Panc1 (cell line): ENCODE measurements around the gene SQOR. TPM values are rescaled to one million over a fixed set of nuclear protein-coding genes. Genes with fewer than 3 reads are reported as not detected.

Source experiments
- ATAC-seq: fragments of 200-7000 bp; cut with Tn5 transposase; 2 replicates; pipeline ENCODE4 v1.9.1; 2020; ENCODE audit warnings: mild to moderate bottlenecking, moderate library complexity
- BruUV-seq: library from RNA; stranded (reverse); fragments of 400-500 nt; replicated peaks from 2 replicates; lab custom pipeline; 2021; lab: Mats Ljungman, UMichigan
- CTCF ChIA-PET: fragments of 300-600 bp; sonication (Branson Sonifier 250); formaldehyde crosslinking; loops from one replicate; lab custom pipeline; 2022; ENCODE audit warnings: antibody characterized with exemption; lab: Charles Lee
- POLR2A ChIA-PET: fragments of 300-600 bp; sonication (Branson Sonifier 250); formaldehyde crosslinking; loops from one replicate; lab custom pipeline; 2022; ENCODE audit warnings: antibody characterized with exemption; lab: Charles Lee
- DNase-seq: peaks from one replicate; pipeline ENCODE4 v3.0.0-alpha.2; 2010; ENCODE audit warnings: low read depth, low spot score
- H3K27ac ChIP-seq: 2 replicates; pipeline ENCODE4 v1.5.1; 2011; ENCODE audit warnings: mild to moderate bottlenecking, low read length, inconsistent platforms
- H3K27me3 ChIP-seq: fragments of 200-500 bp; sonication (Bioruptor generic); 2 replicates; pipeline ENCODE4 v1.6.0; 2014; ENCODE audit warnings: low read length, inconsistent platforms; ENCODE audit not compliant: control insufficient read depth, insufficient read depth
- H3K36me3 ChIP-seq: fragments of 200-500 bp; sonication (Bioruptor generic); 2 replicates; pipeline ENCODE4 v1.5.1; 2014; ENCODE audit warnings: inconsistent platforms, mild to moderate bottlenecking, low read length, moderate library complexity; ENCODE audit not compliant: control insufficient read depth, insufficient read depth
- H3K4me1 ChIP-seq: 2 replicates; pipeline ENCODE4 v1.5.1; 2011; ENCODE audit warnings: inconsistent platforms, mild to moderate bottlenecking, low read length, moderate library complexity; ENCODE audit not compliant: control insufficient read depth, insufficient read depth
- H3K4me3 ChIP-seq, 2 experiments: 2 replicates each; pipeline ENCODE4 v1.5.1; 2011 to 2012; ENCODE audit warnings: low read depth in 2 of 2, low read length in 2 of 2, mild to moderate bottlenecking in 2 of 2, inconsistent platforms in 1 of 2, moderate library complexity in 1 of 2
- H3K9me3 ChIP-seq: fragments of 200-500 bp; sonication (Bioruptor generic); 2 replicates; pipeline ENCODE4 v1.5.1; 2014; ENCODE audit warnings: low read depth, mild to moderate bottlenecking, inconsistent platforms, low read length, moderate library complexity; ENCODE audit not compliant: control insufficient read depth, insufficient read depth
- CTCF ChIP-seq: fragments of 450-650 bp; IDR thresholded peaks from 2 replicates; pipeline ENCODE4 v1.5.1; 2017; ENCODE audit warnings: mild to moderate bottlenecking
- POLR2AphosphoS5 ChIP-seq: IDR thresholded peaks from 2 replicates; pipeline ENCODE4 v1.6.1; 2012; ENCODE audit warnings: mild to moderate bottlenecking, low read depth, low read length, moderate library complexity
- REST ChIP-seq, 2 experiments: IDR thresholded peaks; 2 replicates each; pipeline ENCODE4 v1.6.1; 2011 to 2012; ENCODE audit warnings: low read depth in 2 of 2, control low read depth in 1 of 2, low read length in 1 of 2, mild to moderate bottlenecking in 1 of 2, moderate library complexity in 1 of 2; ENCODE audit not compliant: insufficient read depth in 1 of 2
- SIN3A ChIP-seq: IDR thresholded peaks from 2 replicates; pipeline ENCODE4 v1.6.1; 2012; ENCODE audit warnings: low read depth, mild to moderate bottlenecking, low read length, moderate library complexity, borderline replicate concordance; ENCODE audit not compliant: insufficient read depth
- TCF7L2 ChIP-seq: IDR thresholded peaks from 2 replicates; pipeline ENCODE4 v1.6.1; 2011; ENCODE audit warnings: mild to moderate bottlenecking, low read depth, low read length, inconsistent platforms
- in situ Hi-C: cut with HindIII; loops from 2 replicates; pipeline ENCODE4 v1.10.0; 2016; ENCODE audit warnings: low sequenced_read_pairs, low pct_unique_long_range_greater_than_20kb
- intact Hi-C: fragments of 100-400 bp; cut with micrococcal nuclease; formaldehyde crosslinking; loops from one replicate; pipeline ENCODE4 v1.10.0; 2022; ENCODE audit not compliant: unreplicated experiment
- total RNA-seq: library from RNA; stranded (reverse); gene quantifications from one replicate; pipeline ENCODE4 v1.2.1, GENCODE V29; 2021; ENCODE audit not compliant: unreplicated experiment

The SQOR gene
- total RNA-seq, 1 experiment from 2014 or later: 62.2 TPM

GRCh38 chr15:45701108-45701507 is 66.3 kb downstream of the SQOR start:
- Histone ChIP-seq H3K9me3 (no peaks in the 10 kb centered on the region), H3K4me3 (no peak overlapping the region), H3K27ac (no peak overlapping the region), H3K36me3 (no peaks in the 10 kb centered on the region), H3K27me3 (no peaks in the 10 kb centered on the region), H3K4me1 (no peaks in the 10 kb centered on the region)
- POLR2A ChIA-PET: no interaction called here
- no TSS peak for BruUV-seq
- CTCF ChIA-PET: no interaction called here
- ATAC-seq: no peak
- TF ChIP-seq POLR2AphosphoS5 (no peak), CTCF (no peak), REST (IDR thresholded peaks at IDR 0.05; ENCODE audit: insufficient read depth in 1 of 2, low read depth in 2 of 2, low read length in 1 of 2) (no peak), SIN3A (no peak)
- intact Hi-C loops (no loop called here), in situ Hi-C loops (loop anchor here (10.0 kb wide), 1 partner anchor 594 kb away; no protein-coding TSS in a partner anchor)
- DNase-seq: no peak

- Histone ChIP-seq H3K36me3 (no peaks in the 10 kb centered on the region), H3K27ac (no peak overlapping the region), H3K27me3 (no peaks in the 10 kb centered on the region), H3K4me3 (no peak overlapping the region), H3K4me1 (no peaks in the 10 kb centered on the region), H3K9me3 (no peaks in the 10 kb centered on the region)
- intact Hi-C loops (no loop called here), in situ Hi-C loops (loop anchor here (10.0 kb wide), 1 partner anchor 593 kb away; no protein-coding TSS in a partner anchor)
- no TSS peak for BruUV-seq
- ATAC-seq (no peak), DNase-seq (no peak)
- POLR2A ChIA-PET: no interaction called here
- TF ChIP-seq REST (IDR thresholded peaks at IDR 0.05; ENCODE audit: insufficient read depth in 1 of 2, low read depth in 2 of 2, low read length in 1 of 2) (no peak), TCF7L2 (no peak), SIN3A (no peak), CTCF (no peak), POLR2AphosphoS5 (no peak)
- CTCF ChIA-PET: no interaction called here
Observed at GRCh38 chr15:45702041-45702440, 67.2 kb downstream of the SQOR start.
